Hepatocyte (in vitro differentiated cells): ENCODE measurements around the gene NLRX1. TPM values are rescaled to one million over a fixed set of nuclear protein-coding genes. Genes with fewer than 3 reads are reported as not detected.

Experiments
- DNase-seq: peaks from one replicate; pipeline ENCODE4 v3.0.0-alpha.2; 2016; ENCODE audit warnings: low spot score
- H2AFZ ChIP-seq: fragments of 200-600 bp; sonication (generic); 2 replicates; pipeline ENCODE4 v1.6.0; 2016; ENCODE audit warnings: antibody characterized with exemption, mild to moderate bottlenecking
- H3K27ac ChIP-seq: fragments of 200-600 bp; sonication (generic); 2 replicates; pipeline ENCODE4 v1.5.1; 2016; ENCODE audit warnings: mild to moderate bottlenecking
- H3K27me3 ChIP-seq: fragments of 200-600 bp; sonication (generic); 2 replicates; pipeline ENCODE4 v1.6.1; 2016
- H3K36me3 ChIP-seq: fragments of 200-600 bp; sonication (generic); replicated peaks from 2 replicates; pipeline ENCODE4 v1.5.1; 2016; ENCODE audit warnings: low read depth; ENCODE audit not compliant: insufficient read depth
- H3K4me1 ChIP-seq: fragments of 200-600 bp; sonication (generic); 2 replicates; pipeline ENCODE4 v1.5.1; 2016; ENCODE audit warnings: mild to moderate bottlenecking, moderate library complexity; ENCODE audit not compliant: insufficient read depth
- H3K4me2 ChIP-seq: fragments of 200-600 bp; sonication (generic); 2 replicates; pipeline ENCODE4 v1.6.0; 2016
- H3K4me3 ChIP-seq: fragments of 200-600 bp; sonication (generic); 2 replicates; pipeline ENCODE4 v1.5.1; 2016; ENCODE audit warnings: mild to moderate bottlenecking
- H3K79me2 ChIP-seq: fragments of 200-600 bp; sonication (generic); 2 replicates; pipeline ENCODE4 v1.6.0; 2017; ENCODE audit warnings: mild to moderate bottlenecking
- H3K9me2 ChIP-seq: fragments of 200-600 bp; sonication (generic); replicated peaks from 2 replicates; pipeline ENCODE4 v1.6.0; 2017; ENCODE audit warnings: mild to moderate bottlenecking; ENCODE audit not compliant: insufficient read depth
- H3K9me3 ChIP-seq: fragments of 200-600 bp; sonication (generic); 2 replicates; pipeline ENCODE4 v1.5.1; 2016; ENCODE audit warnings: low read depth, mild to moderate bottlenecking
- H4K20me1 ChIP-seq: fragments of 200-600 bp; sonication (generic); 2 replicates; pipeline ENCODE4 v1.6.0; 2016; ENCODE audit warnings: mild to moderate bottlenecking; ENCODE audit not compliant: insufficient read depth, poor library complexity, severe bottlenecking
- CTCF ChIP-seq: fragments of 200-600 bp; sonication (generic); IDR thresholded peaks from 2 replicates; pipeline ENCODE4 v1.5.1; 2016; ENCODE audit warnings: antibody characterized with exemption, mild to moderate bottlenecking; ENCODE audit not compliant: poor library complexity
- EZH2 ChIP-seq: fragments of 200-600 bp; sonication (generic); IDR thresholded peaks from 2 replicates; pipeline ENCODE4 v1.6.1; 2016; ENCODE audit warnings: antibody characterized with exemption, mild to moderate bottlenecking, borderline replicate concordance
- EZH2phosphoT487 ChIP-seq: fragments of 200-600 bp; sonication (generic); IDR thresholded peaks from one replicate; pipeline ENCODE4 v1.6.1; 2018; ENCODE audit warnings: antibody characterized with exemption, mild to moderate bottlenecking, low read depth, moderate library complexity; ENCODE audit not compliant: unreplicated experiment, severe bottlenecking
- WGBS: methylation state at CpG from one replicate; pipeline ENCODE4 v1.1.6; 2016; ENCODE audit warnings: low lambda C conversion rate; ENCODE audit errors: missing lambda C conversion rate; 5-methylcytosine and 5-hydroxymethylcytosine counted together
- polyA plus RNA-seq: library from polyadenylated mRNA; unstranded; fragments of >200 nt; fragmentation: Nextera tagmentation; extraction: Ambion mirVana; gene quantifications from 2 replicates; pipeline ENCODE4 v1.2.1, GENCODE V29; 2016
- total RNA-seq: library from RNA; depleted of rRNA; stranded (reverse); fragments of >200 nt; gene quantifications from 2 replicates; pipeline ENCODE4 v1.2.3, GENCODE V29; 2014

Gene NLRX1
- total and polyA plus RNA-seq, 2 experiments from 2014 or later, result 9.4 to 13.3 TPM

GRCh38 chr11:119172513-119172912, 4.0 kb downstream of the NLRX1 start:
- Histone ChIP-seq H3K4me1 (peaks cover 3% of the 10 kb centered on the region), H3K4me2 (no peak overlapping the region), H3K36me3 (no peaks in the 10 kb centered on the region), H3K4me3 (no peak overlapping the region), H3K79me2 (no peaks in the 10 kb centered on the region), H2AFZ (no peak overlapping the region), H4K20me1 (no peaks in the 10 kb centered on the region), H3K9me2 (no peaks in the 10 kb centered on the region), H3K27ac (no peak overlapping the region), H3K9me3 (no peaks in the 10 kb centered on the region), H3K27me3 (no peaks in the 10 kb centered on the region)
- WGBS, result 90% methylated on average over 2 of the region's 2 CpGs
- no peak for DNase-seq
- TF ChIP-seq CTCF (no peak), EZH2 (no peak), EZH2phosphoT487 (no peak)

- Histone ChIP-seq H3K4me1 (peaks cover 3% of the 10 kb centered on the region), H4K20me1 (no peaks in the 10 kb centered on the region), H3K4me3 (no peak overlapping the region), H3K4me2 (no peak overlapping the region), H3K27me3 (no peaks in the 10 kb centered on the region), H3K27ac (no peak overlapping the region), H2AFZ (no peak overlapping the region), H3K9me2 (no peaks in the 10 kb centered on the region), H3K79me2 (no peaks in the 10 kb centered on the region), H3K36me3 (no peaks in the 10 kb centered on the region), H3K9me3 (no peaks in the 10 kb centered on the region)
- DNase-seq, result no peak
- WGBS, result 95% methylated on average over 21 of the region's 21 CpGs
- TF ChIP-seq EZH2phosphoT487 (no peak), EZH2 (no peak), CTCF (no peak)
These were observed 4.9 kb downstream of the NLRX1 start for GRCh38 chr11:119173453-119173852.

- no peaks in the 10 kb centered on the region for H3K9me3 ChIP-seq
- no peaks in the 10 kb centered on the region for H4K20me1 ChIP-seq
- WGBS, result 59% methylated on average over 6 of the region's 6 CpGs
- no peaks in the 10 kb centered on the region for H3K79me2 ChIP-seq
- DNase-seq, result no peak
- H2AFZ ChIP-seq, result no peak overlapping the region
- H3K27me3 ChIP-seq, result no peaks in the 10 kb centered on the region
- no peak overlapping the region for H3K4me2 ChIP-seq
- H3K4me1 ChIP-seq, result no peaks in the 10 kb centered on the region
- H3K4me3 ChIP-seq, result no peak overlapping the region
- no peak for TF ChIP-seq EZH2
- TF ChIP-seq EZH2phosphoT487, result no peak
- no peak for TF ChIP-seq CTCF
- H3K27ac ChIP-seq, result no peak overlapping the region
- H3K36me3 ChIP-seq, result no peaks in the 10 kb centered on the region
- no peaks in the 10 kb centered on the region for H3K9me2 ChIP-seq
These were observed 7.1 kb downstream of the NLRX1 start for GRCh38 chr11:119175493-119176077.
